Neural crest cell (in vitro differentiated cells): ENCODE data around the gene GATA5. TPM values are rescaled to one million over a fixed set of nuclear protein-coding genes. Genes with fewer than 3 reads are reported as not detected.

ENCODE experiments used
- DNase-seq: peaks from one replicate; pipeline ENCODE4 v3.0.0; 2021; ENCODE audit warnings: low read depth, mixed read lengths, low spot score
- H3K27ac Mint-ChIP-seq: one replicate; pipeline ENCODE4 v1.8.0; 2021; ENCODE audit warnings: mild to moderate bottlenecking, mixed read lengths; ENCODE audit not compliant: unreplicated experiment
- H3K27me3 Mint-ChIP-seq: 2 replicates; pipeline ENCODE4 v1.8.0; 2021; ENCODE audit warnings: low read depth, mild to moderate bottlenecking, mixed read lengths
- H3K36me3 Mint-ChIP-seq: 2 replicates; pipeline ENCODE4 v1.8.0; 2021; ENCODE audit warnings: low read depth, mild to moderate bottlenecking, mixed read lengths
- H3K4me1 Mint-ChIP-seq: 2 replicates; pipeline ENCODE4 v1.8.0; 2021; ENCODE audit warnings: mixed read lengths
- H3K4me3 Mint-ChIP-seq: one replicate; pipeline ENCODE4 v1.8.0; 2021; ENCODE audit warnings: mild to moderate bottlenecking, mixed read lengths
- H3K9me3 Mint-ChIP-seq: 2 replicates; pipeline ENCODE4 v1.8.0; 2021; ENCODE audit warnings: mixed read lengths
- total RNA-seq: library from RNA; stranded (reverse); gene quantifications from 2 replicates; pipeline ENCODE4 v1.2.1, GENCODE V29; 2021
- TF ChIP-seq, protein P1 (sequence below): fragments of 200-600 bp; sonication (generic); conservative IDR thresholded peaks from 2 replicates; pipeline ENCODE4 v1.5.0; 2021; ENCODE audit warnings: antibody characterized with exemption, mild to moderate bottlenecking

Gene GATA5
- total RNA-seq, 1 donor from 2014 or later: not detected

DNA sequence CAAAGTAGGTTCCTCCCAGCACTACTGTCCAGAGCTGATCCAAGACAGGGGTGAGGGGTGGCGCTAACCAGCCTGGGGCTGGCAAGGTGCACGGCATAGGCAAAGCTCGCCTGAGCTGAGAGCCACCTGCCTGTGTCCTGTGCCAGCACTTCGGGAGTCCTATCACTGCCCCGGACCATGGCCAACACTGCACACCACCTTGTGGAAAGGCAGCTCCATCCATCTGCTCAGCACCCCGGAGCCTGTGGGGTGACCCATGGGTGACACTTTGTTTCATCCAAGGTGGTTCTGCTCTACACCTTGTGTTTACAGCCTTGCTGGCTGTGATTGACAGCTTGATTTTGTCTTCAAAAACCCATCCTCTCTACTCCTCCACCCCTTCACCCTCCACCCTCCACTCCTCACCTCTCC, 32.9 kb upstream of the GATA5 start:
- Mint-ChIP-seq H3K9me3 (peaks cover 8% of the 10 kb centered on the region), H3K4me1 (no peaks in the 10 kb centered on the region), H3K27ac (peak overlapping the region; percentile 57), H3K27me3 (no peaks in the 10 kb centered on the region), H3K36me3 (no peaks in the 10 kb centered on the region), H3K4me3 (no peak overlapping the region)
- TF ChIP-seq, protein P1, sequence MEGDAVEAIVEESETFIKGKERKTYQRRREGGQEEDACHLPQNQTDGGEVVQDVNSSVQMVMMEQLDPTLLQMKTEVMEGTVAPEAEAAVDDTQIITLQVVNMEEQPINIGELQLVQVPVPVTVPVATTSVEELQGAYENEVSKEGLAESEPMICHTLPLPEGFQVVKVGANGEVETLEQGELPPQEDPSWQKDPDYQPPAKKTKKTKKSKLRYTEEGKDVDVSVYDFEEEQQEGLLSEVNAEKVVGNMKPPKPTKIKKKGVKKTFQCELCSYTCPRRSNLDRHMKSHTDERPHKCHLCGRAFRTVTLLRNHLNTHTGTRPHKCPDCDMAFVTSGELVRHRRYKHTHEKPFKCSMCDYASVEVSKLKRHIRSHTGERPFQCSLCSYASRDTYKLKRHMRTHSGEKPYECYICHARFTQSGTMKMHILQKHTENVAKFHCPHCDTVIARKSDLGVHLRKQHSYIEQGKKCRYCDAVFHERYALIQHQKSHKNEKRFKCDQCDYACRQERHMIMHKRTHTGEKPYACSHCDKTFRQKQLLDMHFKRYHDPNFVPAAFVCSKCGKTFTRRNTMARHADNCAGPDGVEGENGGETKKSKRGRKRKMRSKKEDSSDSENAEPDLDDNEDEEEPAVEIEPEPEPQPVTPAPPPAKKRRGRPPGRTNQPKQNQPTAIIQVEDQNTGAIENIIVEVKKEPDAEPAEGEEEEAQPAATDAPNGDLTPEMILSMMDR: no peak
- DNase-seq: no peak

DNA sequence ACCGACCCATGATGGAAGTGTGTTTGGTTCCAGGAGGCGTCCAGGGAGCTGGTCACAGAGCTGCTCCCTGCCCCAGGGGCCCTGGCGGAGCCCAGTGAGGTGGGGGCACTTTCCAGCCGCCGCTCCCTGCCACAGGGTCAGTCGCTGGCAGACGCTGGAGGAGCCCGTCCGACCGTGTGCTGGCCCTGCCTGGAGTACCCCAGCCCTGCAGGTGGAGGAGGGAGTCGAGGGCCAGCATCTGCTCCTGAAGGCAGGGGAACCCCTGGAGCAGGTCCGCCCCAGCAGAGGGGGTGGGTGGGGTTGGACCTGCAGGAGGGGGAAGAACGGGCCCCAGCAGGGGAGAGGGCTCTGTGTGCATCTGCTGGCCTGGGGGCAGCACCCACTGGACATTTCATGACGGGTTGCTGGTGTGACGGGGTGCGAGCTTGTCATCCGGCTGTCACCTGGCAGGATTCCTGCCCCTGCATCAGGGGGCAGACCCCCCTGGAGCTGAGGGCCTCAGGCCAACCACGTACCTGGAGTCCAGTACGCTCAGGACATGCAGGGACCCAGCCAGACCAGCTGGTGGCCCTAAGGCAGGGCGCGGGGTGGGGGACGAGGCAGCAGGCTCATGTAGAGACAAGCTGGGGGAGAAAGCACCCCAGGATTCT, 32.3 kb upstream of the GATA5 start:
- H3K27ac Mint-ChIP-seq: peak overlapping the region; percentile 57
- H3K4me1 Mint-ChIP-seq: no peaks in the 10 kb centered on the region
- DNase-seq: no peak
- H3K9me3 Mint-ChIP-seq: peaks cover 8% of the 10 kb centered on the region
- H3K27me3 Mint-ChIP-seq: no peaks in the 10 kb centered on the region
- TF ChIP-seq, protein P1: no peak
- H3K4me3 Mint-ChIP-seq: no peak overlapping the region
- H3K36me3 Mint-ChIP-seq: no peaks in the 10 kb centered on the region

DNA sequence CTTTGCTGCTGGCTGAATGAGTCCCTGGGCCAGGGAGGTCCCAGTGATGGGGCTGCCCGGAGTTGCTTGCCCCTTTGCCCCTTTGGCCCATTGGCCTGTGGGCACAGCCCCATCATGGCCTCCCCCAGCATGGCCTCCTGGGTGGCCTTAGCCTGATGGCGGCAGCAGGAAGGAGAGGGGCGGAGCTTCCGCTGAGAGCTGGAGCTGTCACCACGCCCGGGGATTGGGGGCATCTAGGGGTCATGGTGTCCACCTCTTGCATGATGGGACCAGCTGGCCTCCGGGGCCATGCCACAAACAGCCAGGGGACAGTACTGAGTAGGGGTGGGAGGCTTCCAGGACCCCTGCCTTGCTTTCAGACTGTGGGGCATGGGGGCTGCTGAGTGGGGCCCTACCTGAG, 31.5 kb upstream of the GATA5 start:
- Mint-ChIP-seq H3K36me3 (no peaks in the 10 kb centered on the region), H3K27ac (no peak overlapping the region), H3K4me3 (no peak overlapping the region), H3K4me1 (no peaks in the 10 kb centered on the region), H3K27me3 (no peaks in the 10 kb centered on the region), H3K9me3 (peaks cover 8% of the 10 kb centered on the region)
- TF ChIP-seq, protein P1: no peak
- DNase-seq: no peak

DNA sequence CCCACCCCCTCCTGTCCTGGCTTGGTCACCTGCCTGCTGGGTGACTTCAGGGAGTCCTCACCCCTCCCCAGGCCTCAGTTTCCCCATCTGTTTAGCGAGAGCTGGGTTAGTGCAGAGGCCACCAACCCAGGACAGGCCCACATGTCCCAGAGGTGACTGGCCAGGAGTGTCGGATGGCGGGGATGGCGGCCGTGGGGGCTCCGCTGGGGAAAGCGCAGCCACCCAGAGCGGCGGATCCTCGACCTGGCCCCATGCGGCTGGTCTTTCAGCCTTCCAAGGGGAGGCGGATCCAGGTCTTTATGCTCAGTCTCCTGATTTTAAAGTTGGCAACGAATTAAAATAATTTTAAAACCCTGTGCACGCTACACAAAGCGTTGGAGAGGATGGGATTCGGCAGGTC, 31.0 kb upstream of the GATA5 start:
- H3K27ac Mint-ChIP-seq: no peak overlapping the region
- peaks cover 8% of the 10 kb centered on the region for H3K9me3 Mint-ChIP-seq
- H3K27me3 Mint-ChIP-seq: no peaks in the 10 kb centered on the region
- no peak for DNase-seq
- TF ChIP-seq, protein P1: no peak
- no peaks in the 10 kb centered on the region for H3K36me3 Mint-ChIP-seq
- H3K4me3 Mint-ChIP-seq: no peak overlapping the region
- no peaks in the 10 kb centered on the region for H3K4me1 Mint-ChIP-seq

GRCh38 chr20:62506087-62506486, 30.3 kb upstream of the GATA5 start:
- H3K36me3 Mint-ChIP-seq: no peaks in the 10 kb centered on the region
- H3K9me3 Mint-ChIP-seq: peaks cover 8% of the 10 kb centered on the region
- H3K27me3 Mint-ChIP-seq: no peaks in the 10 kb centered on the region
- TF ChIP-seq, protein P1: no peak
- no peak overlapping the region for H3K4me3 Mint-ChIP-seq
- H3K27ac Mint-ChIP-seq: no peak overlapping the region
- H3K4me1 Mint-ChIP-seq: no peaks in the 10 kb centered on the region
- no peak for DNase-seq
